HG03060 (cell line): ENCODE results near the gene TRPC4.
"Not testable (repeated sequence)": the region's sequence is repeated elsewhere in the genome, so short reads cannot be mapped to it uniquely, and the experiment has no call there.

ENCODE experiments used
- ATAC-seq: cut with Tn5 transposase; IDR thresholded peaks from one replicate; pipeline ENCODE4 v1.9.1; 2021; ENCODE audit warnings: low read depth, moderate number of reproducible peaks; ENCODE audit not compliant: unreplicated experiment

The TRPC4 gene

GRCh38 chr13:37835392-37835791, 34.2 kb downstream of the TRPC4 start:
- ATAC-seq, result no peak

GRCh38 chr13:37833411-37833810, 36.2 kb downstream of the TRPC4 start:
- ATAC-seq, result no peak

GRCh38 chr13:37816276-37816675, 53.3 kb downstream of the TRPC4 start:
- ATAC-seq, result no peak

- ATAC-seq, result no peak
Observed at GRCh38 chr13:37811441-37811840, 58.1 kb downstream of the TRPC4 start.

GRCh38 chr13:37806666-37807065, 62.9 kb downstream of the TRPC4 start:
- ATAC-seq, result no peak

GRCh38 chr13:37797631-37798030, 71.9 kb downstream of the TRPC4 start:
- ATAC-seq, result no peak

GRCh38 chr13:37796795-37797194, 72.8 kb downstream of the TRPC4 start:
- not testable (repeated sequence) for ATAC-seq

GRCh38 chr13:37795326-37795725, 74.2 kb downstream of the TRPC4 start:
- ATAC-seq, result no peak

GRCh38 chr13:37791699-37792098, 77.9 kb downstream of the TRPC4 start:
- ATAC-seq, result no peak

- ATAC-seq, result no peak
Observed at GRCh38 chr13:37788346-37788745, 81.2 kb downstream of the TRPC4 start.

- no peak for ATAC-seq
Observed at GRCh38 chr13:37777676-37778075, 91.9 kb downstream of the TRPC4 start.

- no peak for ATAC-seq
Observed at GRCh38 chr13:37775871-37776270, 93.7 kb downstream of the TRPC4 start.

- ATAC-seq, result no peak
Observed at GRCh38 chr13:37772644-37773043, 96.9 kb downstream of the TRPC4 start.

GRCh38 chr13:37769545-37769944, 100.0 kb downstream of the TRPC4 start:
- no peak for ATAC-seq

- ATAC-seq, result no peak
Observed at GRCh38 chr13:37769078-37769477, 100.5 kb downstream of the TRPC4 start.

GRCh38 chr13:37766502-37766901, 103.1 kb downstream of the TRPC4 start:
- no peak for ATAC-seq

GRCh38 chr13:37755349-37755748, 114.2 kb downstream of the TRPC4 start:
- ATAC-seq, result no peak

- no peak for ATAC-seq
Observed at GRCh38 chr13:37753776-37754175, 115.8 kb downstream of the TRPC4 start.

GRCh38 chr13:37752146-37752545, 117.4 kb downstream of the TRPC4 start:
- ATAC-seq, result no peak

GRCh38 chr13:37751025-37751424, 118.5 kb downstream of the TRPC4 start:
- ATAC-seq, result no peak

GRCh38 chr13:37748913-37749312, 120.7 kb downstream of the TRPC4 start:
- no peak for ATAC-seq

- ATAC-seq, result no peak
Observed at GRCh38 chr13:37747071-37747612, 122.4 kb downstream of the TRPC4 start.

- ATAC-seq, result no peak
Observed at GRCh38 chr13:37741536-37741935, 128.0 kb downstream of the TRPC4 start.
